CD4-positive, alpha-beta T cell treated with Interleukin-6 at 100 ng/mL for 8 hours (primary cell): ENCODE results near the gene CYP27A1.

Source experiments
- DNase-seq: peaks from one replicate; pipeline ENCODE4 v3.0.0-alpha.2; 2020; ENCODE audit warnings: mixed read lengths, low spot score

The CYP27A1 gene

DNA sequence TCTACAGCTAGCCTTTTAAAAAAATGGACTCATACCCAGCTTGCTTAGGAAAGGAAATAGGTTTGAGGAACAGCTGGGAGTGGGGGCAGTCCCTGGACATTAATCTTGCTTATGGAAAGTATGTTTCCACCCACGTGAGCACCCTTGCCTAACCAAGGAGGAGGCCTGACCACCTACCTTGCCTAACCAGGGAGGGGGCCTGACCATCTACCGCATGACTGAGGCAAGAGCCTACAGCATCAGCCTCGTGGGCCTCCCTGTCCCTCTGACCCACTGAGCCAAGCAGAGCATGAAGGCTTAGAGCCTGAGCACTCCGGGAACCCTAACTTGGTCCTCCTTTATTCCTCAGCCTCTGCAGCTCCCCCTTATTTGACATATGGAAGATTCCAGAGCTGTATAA lies 29.4 kb downstream of the CYP27A1 start:
- no peak for DNase-seq

DNA sequence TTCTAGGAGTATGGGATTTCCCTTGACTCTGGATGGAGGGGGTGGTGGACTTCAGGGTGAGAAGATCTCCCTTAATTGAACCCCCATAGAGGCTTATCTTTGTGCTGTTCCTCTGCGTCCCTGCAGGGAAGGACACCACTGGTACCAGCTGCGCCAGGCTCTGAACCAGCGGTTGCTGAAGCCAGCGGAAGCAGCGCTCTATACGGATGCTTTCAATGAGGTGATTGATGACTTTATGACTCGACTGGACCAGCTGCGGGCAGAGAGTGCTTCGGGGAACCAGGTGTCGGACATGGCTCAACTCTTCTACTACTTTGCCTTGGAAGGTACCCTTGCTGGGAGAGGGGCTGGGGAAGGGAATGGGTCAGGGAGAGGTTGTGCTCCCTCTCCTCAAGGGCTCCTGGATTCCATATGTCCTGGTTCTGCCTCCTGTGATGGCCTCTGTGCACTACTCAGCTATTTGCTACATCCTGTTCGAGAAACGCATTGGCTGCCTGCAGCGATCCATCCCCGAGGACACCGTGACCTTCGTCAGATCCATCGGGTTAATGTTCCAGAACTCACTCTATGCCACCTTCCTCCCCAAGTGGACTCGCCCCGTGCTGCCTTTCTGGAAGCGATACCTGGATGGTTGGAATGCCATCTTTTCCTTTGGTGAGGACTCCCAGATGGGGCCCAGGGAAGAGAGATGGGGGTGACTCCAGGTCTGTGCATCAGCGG lies 30.3 kb downstream of the CYP27A1 start:
- no peak for DNase-seq

DNA sequence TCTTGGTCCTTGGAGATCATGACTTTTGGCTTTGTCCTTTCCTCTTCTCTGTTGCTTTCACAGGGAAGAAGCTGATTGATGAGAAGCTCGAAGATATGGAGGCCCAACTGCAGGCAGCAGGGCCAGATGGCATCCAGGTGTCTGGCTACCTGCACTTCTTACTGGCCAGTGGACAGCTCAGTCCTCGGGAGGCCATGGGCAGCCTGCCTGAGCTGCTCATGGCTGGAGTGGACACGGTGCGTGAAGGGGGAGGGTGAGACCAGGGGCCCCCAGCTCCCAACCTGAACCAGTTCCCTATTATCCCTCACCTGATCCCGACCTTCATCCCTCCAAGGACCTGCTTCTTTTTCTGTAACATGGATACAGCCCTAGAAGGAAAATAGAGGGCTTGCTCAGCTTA lies 30.9 kb downstream of the CYP27A1 start:
- DNase-seq = no peak

DNA sequence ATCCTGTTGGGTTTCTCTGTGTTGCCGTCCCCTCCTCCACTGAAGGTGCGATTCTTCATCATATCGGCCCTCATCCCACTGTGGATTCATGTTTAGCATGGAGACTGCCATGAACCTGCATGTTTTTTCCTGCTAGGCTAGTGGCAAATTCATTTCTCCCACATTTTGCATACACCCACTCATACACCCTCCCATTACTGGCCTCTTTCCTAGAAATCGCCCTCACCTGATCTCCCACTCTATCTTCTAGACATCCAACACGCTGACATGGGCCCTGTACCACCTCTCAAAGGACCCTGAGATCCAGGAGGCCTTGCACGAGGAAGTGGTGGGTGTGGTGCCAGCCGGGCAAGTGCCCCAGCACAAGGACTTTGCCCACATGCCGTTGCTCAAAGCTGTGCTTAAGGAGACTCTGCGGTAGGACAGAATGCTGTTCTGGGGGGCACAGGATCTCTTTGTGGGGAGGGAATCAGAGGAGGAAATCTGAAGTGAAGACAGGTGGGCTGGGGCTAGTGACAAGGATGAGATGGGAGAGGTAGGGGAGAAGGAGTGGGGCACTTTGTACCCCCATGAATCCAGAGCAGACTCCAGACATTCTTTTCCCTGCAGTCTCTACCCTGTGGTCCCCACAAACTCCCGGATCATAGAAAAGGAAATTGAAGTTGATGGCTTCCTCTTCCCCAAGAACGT lies 32.0 kb downstream of the CYP27A1 start:
- no peak for DNase-seq

DNA sequence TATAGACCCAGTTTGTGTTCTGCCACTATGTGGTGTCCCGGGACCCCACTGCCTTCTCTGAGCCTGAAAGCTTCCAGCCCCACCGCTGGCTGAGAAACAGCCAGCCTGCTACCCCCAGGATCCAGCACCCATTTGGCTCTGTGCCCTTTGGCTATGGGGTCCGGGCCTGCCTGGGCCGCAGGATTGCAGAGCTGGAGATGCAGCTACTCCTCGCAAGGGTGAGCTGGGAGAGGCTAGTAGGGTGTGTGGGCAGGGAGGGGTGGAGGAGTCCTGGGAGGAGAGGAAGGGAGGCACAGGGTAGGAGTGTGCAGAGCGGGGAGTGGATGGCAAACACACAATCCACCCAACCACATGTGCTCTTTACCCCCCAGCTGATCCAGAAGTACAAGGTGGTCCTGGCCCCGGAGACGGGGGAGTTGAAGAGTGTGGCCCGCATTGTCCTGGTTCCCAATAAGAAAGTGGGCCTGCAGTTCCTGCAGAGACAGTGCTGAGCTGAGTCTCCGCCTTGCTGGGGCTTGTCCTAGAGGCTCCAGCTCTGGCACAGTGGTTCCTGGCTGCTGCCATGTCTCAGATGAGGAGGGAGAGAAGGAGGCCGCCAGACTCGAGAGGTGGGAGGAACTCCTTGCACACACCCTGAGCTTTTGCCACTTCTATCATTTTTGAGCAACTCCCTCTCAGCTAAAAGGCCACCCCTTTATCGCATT lies 32.7 kb downstream of the CYP27A1 start:
- DNase-seq = no peak

DNA sequence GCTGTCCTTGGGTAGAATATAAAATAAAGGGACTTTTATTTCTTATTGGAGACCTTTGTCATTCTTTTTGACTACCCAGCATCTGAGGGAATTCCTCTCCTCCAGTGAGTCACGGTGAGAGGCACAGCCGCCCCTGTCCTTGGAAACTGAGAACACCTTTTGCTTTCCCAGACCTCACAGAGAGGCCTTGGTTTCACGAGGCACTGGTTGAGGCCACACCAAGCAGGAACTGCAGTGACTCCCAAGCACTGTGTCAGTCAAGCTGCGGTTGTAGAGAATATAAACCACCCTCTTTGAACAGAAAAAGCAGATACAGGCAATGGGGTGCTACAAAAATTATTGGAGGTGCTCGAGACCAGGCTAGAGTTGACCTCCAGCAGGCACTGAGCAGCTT lies 33.3 kb downstream of the CYP27A1 start:
- DNase-seq = no peak

DNA sequence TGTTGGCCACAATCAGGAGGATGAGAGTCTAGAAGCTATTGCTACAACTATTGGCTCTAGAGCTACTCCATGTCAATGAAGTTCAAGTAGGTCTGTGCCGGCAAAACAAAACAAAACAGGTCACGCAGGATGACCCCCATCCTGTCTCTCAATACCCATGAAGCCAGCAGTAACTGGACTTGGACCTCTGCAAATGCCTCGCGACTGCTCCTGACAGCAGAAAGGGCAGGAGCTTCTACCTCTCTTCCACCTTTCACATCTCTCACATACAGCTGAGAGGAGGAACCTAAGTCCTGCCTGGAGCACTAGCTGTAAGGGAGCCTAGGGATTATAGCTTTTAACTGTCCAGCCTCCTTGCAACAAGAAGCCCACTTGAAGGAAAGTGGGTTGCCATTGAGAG lies 33.7 kb downstream of the CYP27A1 start:
- no peak for DNase-seq

DNA sequence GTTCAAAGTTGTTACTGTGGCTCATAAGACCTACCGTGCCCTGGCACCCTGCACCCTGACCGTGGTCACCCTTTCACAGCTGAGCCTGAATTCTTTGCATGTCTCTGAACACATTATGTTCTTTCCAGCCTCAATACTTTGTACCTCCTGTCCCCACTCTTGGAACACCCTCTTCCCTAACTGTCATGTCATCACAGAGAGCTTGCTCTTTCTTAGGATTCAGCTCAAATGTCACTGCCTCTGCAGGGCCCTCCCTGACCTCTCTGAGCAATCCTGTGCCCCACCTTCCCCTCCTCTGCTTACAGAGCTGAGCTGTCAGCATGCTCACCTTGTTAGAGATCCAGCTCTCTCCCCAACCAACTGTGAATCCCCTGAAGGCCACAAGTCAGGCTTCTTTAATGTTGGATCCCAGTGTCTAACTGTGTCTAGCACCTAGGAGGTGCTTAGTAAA lies 34.6 kb downstream of the CYP27A1 start:
- DNase-seq = no peak

DNA sequence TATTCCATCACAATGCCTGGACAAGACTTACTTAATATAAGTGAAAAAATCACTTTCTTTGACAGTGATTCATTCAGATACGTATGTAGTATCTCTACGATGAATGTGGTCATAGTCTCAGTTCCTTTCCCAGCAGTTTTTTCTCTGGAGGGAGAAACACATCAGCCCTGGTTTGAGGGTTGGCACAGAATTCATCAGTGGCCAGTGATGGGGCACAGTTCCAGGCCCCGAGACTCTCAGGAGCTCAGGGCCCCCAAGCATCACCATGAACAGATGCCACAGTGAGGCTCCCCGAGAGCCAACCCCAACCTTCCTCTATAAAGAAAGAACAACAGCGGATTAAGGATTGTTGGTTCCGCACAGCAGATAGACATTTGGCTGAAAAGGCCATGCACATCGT lies 37.1 kb downstream of the CYP27A1 start:
- DNase-seq = no peak

DNA sequence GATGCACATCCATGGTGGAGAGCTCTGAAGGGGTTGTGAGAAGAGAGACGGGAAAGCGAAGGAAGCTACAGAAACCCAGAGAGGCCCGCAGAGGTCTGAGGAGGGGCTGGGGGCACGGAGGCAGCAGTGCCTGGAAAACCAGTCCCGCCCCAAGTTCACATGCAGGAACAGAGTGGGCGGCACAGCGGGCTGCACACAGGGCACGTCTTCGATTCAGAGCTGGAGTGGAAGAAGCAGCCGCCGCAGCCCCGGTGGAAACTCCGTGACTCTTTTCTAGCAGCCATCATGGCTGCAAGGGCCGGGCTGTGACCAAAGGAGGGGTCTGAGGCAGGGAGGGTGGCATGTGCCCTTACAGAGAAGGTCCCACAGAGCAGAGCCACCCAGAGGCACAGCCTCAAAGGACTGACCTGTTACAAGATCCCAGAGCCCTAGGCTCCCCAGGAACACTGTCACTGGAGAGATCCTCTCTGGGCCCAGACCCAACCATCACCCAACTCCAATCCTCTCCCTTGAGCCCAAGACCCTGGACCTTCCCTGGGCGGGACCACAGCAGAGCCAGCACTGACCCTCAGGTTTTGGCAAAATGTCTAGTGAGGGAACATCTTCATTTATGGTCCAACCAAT lies 38.9 kb downstream of the CYP27A1 start:
- no peak for DNase-seq

DNA sequence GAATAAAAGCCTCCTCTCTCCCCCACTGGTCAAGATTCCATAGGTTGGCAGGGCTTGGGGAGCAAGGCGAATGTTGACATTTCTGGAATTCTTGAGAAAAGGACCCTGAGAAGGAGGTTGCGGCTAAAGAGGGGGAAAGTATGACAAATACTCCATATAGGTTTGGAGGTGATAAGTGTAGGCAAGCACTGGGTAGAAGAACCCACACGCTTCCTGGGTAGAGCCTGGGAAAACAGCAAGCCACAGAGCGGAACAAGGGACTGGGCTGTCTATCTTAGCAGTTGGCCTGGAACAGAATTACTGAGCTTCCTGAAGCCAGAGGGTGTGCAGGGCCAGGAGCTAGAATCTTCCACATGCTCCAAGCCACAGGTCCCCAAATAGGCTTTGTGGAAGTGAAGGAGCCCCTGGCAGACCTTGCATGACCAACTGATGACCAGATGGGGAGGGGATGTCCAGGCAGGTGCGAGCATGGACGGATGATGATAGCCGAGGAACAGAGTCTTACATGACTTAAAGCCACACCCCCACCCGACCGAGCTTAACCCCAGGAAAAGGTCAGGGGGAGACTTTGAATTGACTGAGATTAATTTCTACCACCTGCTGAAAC lies 39.8 kb downstream of the CYP27A1 start:
- DNase-seq = no peak

DNA sequence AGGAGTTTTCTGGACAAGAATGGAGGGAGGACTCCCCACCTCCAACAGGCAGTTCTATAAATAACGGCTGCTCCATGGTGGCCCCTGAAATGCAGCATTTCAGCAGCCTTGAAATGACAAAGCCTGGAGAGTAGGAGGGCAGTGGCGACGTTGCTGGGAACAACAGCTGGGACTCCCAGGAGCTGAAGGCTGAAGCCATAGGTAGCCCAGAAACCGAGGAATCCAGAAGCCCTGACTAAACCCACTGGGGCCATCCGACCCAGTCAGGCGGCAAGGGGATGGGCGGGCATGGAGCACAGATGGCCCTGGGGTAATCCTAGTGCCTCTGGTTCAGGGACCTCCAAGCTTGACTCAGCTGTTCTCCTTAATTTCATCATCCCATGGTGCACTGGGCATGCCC lies 40.7 kb downstream of the CYP27A1 start:
- no peak for DNase-seq

DNA sequence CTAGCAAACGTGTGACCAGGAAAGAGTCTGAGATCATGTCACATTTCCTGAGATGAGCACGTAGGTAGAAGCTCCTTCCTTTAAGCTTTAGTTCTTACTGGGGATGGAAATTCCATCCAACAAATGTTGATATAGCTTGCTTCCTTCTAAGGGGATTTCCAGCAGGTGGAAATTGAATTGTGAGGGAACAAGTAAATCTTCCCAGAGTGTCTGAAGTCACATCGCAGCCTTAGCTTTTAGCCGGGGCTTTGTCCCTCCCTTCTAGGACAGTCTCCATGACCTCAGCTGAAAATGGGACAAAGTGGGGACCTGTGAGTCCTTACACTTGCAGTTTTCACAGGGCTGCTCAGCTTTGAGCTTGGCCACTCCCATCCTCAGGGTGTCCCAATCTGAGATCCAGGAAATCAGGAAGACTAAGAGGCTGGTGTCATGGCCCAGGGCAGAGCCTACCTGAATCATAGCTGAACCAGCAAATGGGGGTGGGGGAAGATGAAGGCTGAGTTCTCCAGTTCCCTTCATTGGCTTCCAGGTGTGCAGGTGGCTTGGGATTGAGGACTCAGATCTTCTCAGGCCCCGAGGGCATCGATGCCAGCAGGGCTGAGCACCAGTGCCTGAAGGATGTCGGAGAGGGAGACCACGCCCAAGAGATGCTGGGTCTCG lies 41.4 kb downstream of the CYP27A1 start:
- no peak for DNase-seq

DNA sequence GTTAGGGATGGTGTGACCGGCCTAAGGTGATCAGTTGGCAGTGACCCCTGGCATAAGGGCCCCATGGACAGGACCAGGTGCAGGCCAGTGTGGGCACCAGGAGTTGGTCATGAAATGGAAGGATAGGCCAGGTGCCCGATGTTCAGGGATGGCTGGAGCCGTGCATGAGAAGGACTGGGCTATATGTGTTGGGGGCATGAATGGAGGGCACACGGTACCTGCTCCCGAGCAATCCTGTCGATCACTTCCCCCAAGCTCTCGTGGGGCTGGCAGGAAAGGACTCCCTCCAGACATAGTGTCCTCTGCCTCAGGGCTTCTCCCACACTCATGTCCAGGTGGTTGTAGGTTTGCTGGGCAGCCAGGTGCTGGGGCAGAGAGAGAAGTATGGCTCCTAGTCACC lies 42.1 kb downstream of the CYP27A1 start:
- DNase-seq = no peak

DNA sequence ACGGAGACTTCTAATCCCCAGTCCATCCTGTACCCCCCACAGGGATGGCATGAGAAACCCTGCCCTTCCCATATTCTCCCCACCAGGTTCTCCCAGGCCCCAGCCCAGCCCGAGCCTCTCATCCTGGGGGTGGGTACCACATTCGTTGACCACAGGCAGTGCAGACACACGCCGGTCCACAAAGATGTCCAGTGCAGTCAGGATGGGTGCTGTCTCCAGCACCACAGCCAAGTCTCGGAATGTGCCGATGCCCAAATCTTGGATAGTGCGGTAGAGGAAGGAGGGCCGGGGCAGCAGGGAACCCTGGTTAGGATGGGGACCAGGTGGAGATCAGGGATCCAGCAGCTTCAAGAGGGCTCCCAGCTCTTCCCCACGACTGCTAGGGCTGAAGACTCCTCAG lies 44.8 kb downstream of the CYP27A1 start:
- DNase-seq = no peak

DNA sequence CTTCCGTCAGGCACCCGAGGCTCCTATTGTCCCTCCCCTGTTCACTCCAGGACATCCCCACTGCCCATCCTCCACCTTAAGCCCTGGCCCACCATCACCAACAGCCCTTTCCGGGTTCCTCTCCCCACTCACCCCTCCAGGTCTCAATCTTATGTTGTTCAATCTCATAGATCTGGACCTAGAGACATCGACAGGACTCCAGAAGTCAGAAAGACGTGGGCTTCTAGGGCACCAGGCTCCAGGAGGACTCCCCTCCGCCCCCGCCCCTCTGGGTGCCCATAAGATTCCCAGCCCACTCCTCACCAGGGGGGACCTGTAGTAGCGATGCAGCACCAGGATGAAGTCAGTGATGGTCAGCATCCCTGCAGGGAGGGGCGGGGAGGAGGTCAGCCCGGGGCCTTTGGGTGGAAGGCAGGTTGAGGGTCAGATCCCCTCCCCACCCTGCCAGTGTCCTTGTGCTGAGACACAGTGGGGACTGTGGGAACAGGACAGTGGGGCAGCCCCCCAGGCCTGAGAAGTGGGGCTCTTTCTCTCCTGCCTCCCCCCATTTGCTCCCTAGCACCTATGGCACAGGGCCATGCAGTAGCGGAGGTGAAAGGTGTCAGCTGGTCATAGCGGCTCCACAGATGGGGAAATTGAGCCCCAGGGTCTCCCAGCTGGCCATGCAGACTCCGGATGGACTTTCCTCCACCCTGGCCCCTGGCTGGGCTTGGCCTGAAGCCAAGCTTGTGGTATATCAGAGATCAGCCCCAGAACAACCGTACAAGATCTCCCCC lies 45.9 kb downstream of the CYP27A1 start:
- no peak for DNase-seq

DNA sequence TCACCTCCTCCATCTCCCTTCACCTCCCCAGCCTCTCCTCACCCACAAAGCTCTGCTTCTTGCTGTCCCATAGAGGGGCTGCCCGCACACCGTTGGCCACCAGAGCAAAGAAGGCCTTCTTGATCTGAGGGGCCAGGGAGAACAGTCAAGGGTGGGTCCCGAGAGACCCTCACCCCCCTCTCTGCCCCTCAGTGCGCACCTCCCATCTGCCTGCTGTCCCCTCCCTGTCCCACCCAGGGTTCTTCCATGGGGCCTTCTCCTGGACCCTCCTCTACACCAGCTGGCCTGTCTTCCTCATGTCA lies 46.5 kb downstream of the CYP27A1 start:
- DNase-seq = no peak

DNA sequence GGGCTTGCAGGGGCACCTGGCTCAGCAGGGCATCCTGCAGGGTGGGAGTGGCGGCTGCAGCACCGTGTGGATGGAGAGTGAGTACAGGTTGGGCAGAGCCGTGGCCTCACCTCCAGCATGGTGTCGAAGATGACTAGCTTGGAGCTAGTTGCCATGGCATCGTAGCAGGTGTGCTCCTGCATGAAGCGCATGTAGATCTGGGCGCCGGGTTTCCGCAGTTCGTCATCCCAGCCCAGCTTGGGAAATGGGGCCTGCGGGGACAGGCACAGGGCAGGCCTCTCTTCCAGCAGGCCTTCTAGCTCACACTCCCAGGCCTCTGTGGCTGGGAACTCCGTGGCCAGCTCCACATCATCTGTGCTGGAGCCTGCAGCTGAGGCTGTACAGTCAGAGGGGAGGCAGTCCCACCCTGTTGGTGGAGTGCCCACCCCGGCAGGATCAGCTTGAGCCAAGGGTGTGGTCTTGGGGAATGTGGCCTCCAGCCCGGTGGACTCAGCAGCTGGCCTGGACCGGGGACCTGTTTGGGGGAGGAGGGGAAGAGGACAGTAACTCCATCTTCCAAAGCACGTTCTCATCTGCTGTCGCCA lies 48.0 kb downstream of the CYP27A1 start:
- DNase-seq = no peak

DNA sequence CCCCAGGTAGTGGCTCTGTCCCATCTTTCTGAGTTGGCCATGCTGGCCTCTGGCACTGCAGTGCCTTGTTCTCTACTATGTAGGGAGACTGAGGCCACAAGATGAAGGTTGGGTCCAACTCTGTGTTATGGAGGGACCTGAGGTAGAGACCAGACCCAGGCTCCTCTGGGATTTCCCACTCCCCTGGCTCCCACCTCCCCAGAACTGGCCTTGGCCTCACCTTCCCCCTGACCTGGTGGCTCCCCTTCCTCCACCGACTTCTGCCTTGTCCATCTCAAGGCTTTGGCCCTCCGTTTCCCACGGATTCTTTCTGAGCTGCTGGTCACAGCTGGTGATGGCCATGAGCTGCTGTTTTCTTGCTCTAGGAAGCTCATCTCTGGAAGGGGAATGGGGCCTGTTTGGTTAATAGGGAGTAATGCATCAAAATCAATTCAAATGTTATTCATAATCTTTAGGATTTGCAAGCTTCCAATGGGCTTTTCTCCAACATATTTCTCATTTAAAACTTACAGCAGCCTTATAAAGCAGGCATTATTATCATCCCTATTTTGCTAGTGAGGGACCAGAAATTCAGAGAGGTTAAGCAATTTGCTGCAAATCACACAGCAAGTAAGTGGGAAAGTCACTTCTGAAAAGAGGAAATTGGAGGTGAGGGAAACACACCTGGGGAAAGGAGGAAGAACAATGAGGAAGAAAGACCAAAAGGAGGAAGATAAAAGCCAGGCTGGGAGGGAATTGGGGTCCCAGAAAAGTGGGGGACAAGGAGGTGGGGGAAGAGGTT lies 48.8 kb downstream of the CYP27A1 start:
- DNase-seq = no peak

DNA sequence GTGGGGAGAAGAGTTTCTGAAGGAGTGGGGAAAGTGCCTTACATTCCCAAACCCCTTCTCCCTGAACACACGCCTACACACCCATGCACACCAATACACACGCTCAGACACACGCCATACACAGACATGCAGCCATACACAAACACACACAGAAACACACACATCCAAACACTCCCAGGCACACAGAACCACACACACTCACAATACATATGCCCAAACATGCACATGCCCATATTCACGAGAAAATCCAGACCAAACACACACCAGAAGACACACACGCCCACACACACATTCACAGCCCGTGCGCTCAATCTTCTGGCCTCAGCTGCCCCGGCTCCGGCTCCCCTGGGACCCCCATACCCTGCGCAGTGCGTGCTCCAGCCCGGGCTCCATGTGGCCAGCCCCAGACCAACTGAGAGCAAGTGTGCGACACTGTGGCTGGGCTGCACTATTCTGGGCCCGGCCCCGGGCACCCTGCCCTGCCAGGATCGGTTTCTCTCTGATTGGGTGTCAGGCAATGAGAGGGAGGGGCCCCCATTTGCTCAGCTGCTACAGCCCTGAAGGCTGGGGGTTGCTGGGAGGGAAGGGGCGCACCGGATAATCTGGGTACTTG lies 49.5 kb downstream of the CYP27A1 start, which contains the start of gene PRKAG3:
Gene PRKAG3, minus strand, starts transcription at position 426 of the 613 bp plus-strand sequence.
- DNase-seq = no peak
